Endothelial cell (in vitro differentiated cells): Measurements from ENCODE around the gene TAS1R1. TPM values are rescaled to one million over a fixed set of nuclear protein-coding genes. Genes with fewer than 3 reads are reported as not detected.

Experiments
- DNase-seq: peaks from one replicate; pipeline ENCODE4 v3.0.0; 2021; ENCODE audit warnings: low spot score
- H3K27ac Mint-ChIP-seq: one replicate; pipeline ENCODE4 v1.8.0; 2021; ENCODE audit warnings: mixed read lengths, inconsistent platforms; ENCODE audit not compliant: unreplicated experiment
- H3K27me3 Mint-ChIP-seq: one replicate; pipeline ENCODE4 v1.8.0; 2021; ENCODE audit warnings: mild to moderate bottlenecking, moderate library complexity, mixed read lengths, inconsistent platforms; ENCODE audit not compliant: unreplicated experiment
- H3K36me3 Mint-ChIP-seq: one replicate; pipeline ENCODE4 v1.8.0; 2021; ENCODE audit warnings: mild to moderate bottlenecking, low read depth, mixed read lengths, inconsistent platforms; ENCODE audit not compliant: unreplicated experiment
- H3K4me1 Mint-ChIP-seq: one replicate; pipeline ENCODE4 v1.8.0; 2021; ENCODE audit warnings: mild to moderate bottlenecking, mixed read lengths, inconsistent platforms; ENCODE audit not compliant: unreplicated experiment
- H3K4me3 Mint-ChIP-seq: one replicate; pipeline ENCODE4 v1.8.0; 2021; ENCODE audit warnings: mild to moderate bottlenecking, mixed read lengths, inconsistent platforms; ENCODE audit not compliant: unreplicated experiment
- H3K9me3 Mint-ChIP-seq: one replicate; pipeline ENCODE4 v1.8.0; 2021; ENCODE audit warnings: mixed read lengths, inconsistent platforms; ENCODE audit not compliant: unreplicated experiment
- total RNA-seq: library from RNA; stranded (reverse); fragmentation: NEBNext Ultra II Directional; extraction: Animal tissue kit (Norgen Biotek cat#: 25700); gene quantifications from one replicate; pipeline ENCODE4 v1.2.1, GENCODE V29; 2021; ENCODE audit not compliant: unreplicated experiment
- TF ChIP-seq, protein P1 (sequence below): fragments of 200-600 bp; sonication (generic); IDR thresholded peaks from one replicate; pipeline ENCODE4 v1.5.0; 2021; ENCODE audit warnings: antibody characterized with exemption; ENCODE audit not compliant: unreplicated experiment

The TAS1R1 gene
- total RNA-seq, 1 donor from 2014 or later = not detected

DNA sequence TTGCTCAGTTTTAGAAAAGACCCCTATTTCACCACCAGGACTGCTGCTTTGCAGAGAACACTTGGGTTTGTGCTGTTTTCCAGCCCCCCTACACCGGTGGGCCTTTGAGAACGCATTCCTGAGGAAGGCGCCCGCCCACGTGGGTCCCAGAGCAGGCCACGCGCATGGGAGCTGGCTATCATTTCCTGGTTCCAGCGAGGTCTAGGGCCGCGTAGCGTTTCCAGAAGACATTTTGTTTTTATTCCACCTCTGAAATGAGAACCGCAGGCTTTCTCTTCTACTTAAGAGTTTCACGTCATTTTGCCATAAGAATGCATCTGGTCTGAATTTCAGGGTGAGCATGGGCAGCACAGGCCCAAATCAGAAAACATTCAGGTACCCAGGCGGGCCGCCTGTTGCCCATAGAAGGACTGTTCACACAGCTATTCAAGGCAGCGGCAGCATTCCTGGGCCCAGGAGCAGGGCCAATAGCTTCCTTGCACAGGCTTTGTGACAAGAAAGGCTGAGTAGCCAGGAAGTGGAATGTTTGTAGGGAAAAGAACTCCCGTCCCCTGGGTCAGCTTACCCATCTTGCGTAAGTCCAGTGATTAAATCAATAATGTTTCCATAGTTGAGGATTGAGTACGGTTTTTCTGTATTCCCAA, 48.9 kb downstream of the TAS1R1 start:
- peak overlapping the region; percentile 81 for H3K4me3 Mint-ChIP-seq

DNA sequence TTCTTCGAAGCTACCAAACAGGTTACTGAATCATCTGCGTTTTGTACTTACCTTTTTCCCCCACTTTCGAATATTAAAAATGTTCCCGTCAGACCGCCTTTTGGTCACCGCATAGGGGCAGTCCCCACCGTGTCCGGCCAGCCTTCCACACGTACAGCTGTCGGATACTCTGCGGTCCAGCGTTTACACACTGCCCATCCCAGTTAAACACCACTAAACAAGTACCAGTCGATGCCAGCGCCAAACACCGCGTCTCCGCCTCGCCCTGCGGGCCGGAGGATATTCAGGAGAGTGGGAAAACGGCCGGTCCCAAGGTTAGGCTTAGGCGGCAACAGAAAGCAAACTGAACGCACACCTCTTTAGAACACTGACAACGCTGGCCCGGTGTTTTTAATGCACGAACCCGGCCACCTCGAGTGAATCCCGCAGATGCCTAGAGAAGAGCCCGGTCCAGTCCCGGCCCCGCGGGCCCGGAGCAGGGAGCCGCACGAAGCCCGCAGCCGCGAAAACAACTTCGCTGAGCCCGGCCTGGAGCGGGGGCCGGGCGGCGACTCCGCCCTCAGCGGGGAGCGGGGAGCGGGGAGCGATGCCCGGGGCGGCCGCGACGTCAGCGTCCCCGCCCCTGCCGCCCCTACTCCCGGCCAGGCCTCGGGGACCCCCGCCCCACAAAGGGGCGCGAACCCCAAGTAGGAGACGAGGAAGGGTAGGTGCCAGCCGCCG, 57.7 kb downstream of the TAS1R1 start:
- Mint-ChIP-seq H3K27ac (peak overlapping the region; percentile 40), H3K4me1 (peaks cover 12% of the 10 kb centered on the region), H3K9me3 (no peaks in the 10 kb centered on the region), H3K4me3 (peak overlapping the region; percentile 94), H3K27me3 (peaks cover 6% of the 10 kb centered on the region), H3K36me3 (peaks cover 6% of the 10 kb centered on the region)
- TF ChIP-seq, protein P1, sequence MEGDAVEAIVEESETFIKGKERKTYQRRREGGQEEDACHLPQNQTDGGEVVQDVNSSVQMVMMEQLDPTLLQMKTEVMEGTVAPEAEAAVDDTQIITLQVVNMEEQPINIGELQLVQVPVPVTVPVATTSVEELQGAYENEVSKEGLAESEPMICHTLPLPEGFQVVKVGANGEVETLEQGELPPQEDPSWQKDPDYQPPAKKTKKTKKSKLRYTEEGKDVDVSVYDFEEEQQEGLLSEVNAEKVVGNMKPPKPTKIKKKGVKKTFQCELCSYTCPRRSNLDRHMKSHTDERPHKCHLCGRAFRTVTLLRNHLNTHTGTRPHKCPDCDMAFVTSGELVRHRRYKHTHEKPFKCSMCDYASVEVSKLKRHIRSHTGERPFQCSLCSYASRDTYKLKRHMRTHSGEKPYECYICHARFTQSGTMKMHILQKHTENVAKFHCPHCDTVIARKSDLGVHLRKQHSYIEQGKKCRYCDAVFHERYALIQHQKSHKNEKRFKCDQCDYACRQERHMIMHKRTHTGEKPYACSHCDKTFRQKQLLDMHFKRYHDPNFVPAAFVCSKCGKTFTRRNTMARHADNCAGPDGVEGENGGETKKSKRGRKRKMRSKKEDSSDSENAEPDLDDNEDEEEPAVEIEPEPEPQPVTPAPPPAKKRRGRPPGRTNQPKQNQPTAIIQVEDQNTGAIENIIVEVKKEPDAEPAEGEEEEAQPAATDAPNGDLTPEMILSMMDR = no peak
- peak; percentile 36 for DNase-seq

More for the DNA sequence above, 48.9 kb downstream of the TAS1R1 start:
- DNase-seq = peak; percentile 56
- Mint-ChIP-seq H3K27ac (peak overlapping the region; percentile 96), H3K4me1 (peaks cover 18% of the 10 kb centered on the region), H3K36me3 (no peaks in the 10 kb centered on the region), H3K27me3 (peaks cover 11% of the 10 kb centered on the region), H3K9me3 (no peaks in the 10 kb centered on the region)
- TF ChIP-seq, protein P1 = no peak

DNA sequence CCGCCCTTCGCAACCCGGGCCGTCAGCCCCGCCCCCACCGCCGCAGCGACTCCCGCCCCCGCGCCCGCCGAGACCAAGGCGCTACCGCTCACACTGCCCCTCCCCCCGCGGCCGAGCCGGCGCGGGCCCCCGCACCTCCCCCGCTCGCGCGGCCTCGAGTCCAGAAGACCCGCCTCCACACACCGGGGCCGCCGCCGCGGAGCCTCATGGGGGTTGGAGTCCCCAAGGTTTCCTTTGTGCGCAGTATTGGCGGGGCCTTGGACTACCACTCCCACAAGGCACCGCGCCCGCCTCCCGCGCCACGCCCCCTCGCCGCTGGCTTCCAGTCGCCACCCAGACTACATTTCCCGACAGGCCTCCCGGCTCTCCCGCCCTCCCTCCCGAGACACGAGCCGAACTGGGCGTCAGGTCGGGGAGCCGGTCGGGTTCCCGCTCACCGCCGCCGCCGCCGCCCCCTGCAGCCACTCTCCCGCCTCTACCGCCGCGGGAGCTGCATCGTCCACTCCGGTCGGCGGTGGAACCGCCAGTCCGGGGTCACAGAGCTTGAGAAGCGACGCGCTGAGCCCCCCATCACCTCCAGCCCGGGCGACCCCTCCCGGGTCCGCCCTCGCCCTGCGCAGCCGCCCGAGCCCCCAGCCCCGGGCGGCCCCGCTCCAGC, 58.4 kb downstream of the TAS1R1 start, which contains the start of gene PHF13:
PHF13 (plus strand) TSS at position 371 of the 658 bp plus-strand sequence. CDS start 336 bp downstream, outside the sequence.
- peaks cover 12% of the 10 kb centered on the region for H3K4me1 Mint-ChIP-seq
- H3K36me3 Mint-ChIP-seq = peaks cover 6% of the 10 kb centered on the region
- peak within 1 kb of the TSS; percentile 40 for H3K27ac Mint-ChIP-seq
- no peaks in the 10 kb centered on the region for H3K9me3 Mint-ChIP-seq
- peaks cover 6% of the 10 kb centered on the region for H3K27me3 Mint-ChIP-seq
- DNase-seq = peak; percentile 99
- H3K4me3 Mint-ChIP-seq = peak within 1 kb of the TSS; percentile 94
- TF ChIP-seq, protein P1 = no peak

DNA sequence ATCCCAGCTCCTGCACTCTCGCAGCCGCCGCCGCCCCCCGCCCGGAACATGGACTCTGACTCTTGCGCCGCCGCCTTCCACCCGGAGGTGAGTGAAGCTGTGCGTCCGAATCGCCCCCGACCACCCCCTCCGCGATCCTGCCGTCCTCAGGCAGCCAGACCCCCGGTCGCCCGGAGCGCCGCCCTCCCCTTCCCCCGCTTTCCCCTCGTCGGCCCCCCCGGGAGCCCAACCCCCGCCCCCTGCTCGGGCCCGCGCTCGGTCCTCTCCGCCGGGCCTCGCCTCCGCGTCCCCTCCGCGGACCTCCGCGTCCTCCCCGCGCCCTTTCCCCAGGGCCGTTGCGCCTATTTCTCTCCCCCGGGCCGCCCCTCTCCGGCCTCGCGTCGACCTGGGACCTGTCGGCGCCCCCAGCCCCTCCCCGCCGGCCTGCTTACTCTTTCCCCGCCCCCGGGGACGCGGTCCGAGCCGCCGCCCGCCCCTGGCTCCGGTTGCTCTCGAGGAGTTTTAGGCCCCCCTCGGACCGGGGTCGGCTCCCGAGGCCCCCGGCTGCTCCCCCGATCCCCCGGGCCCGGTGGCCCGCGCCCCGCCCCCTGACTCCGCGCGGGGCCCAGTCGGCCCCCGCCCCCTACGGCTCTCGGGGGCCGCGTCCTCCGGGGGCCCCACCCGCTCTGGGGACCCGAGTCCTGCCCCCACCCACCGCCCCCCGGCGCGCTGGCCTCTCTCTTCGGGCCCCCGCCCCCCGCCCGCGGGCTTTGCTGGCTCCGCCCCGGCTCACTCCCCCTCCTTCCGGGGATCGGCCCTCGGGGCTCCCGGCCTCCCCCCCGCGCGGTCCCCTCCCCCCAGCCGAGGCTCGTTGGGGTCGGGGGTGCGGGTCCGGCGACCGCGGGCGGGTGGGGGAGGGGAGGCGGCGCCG, 59.2 kb downstream of the TAS1R1 start:
- Mint-ChIP-seq H3K4me3 (peak overlapping the region; percentile 89), H3K36me3 (peaks cover 6% of the 10 kb centered on the region), H3K4me1 (peaks cover 12% of the 10 kb centered on the region), H3K27me3 (peaks cover 6% of the 10 kb centered on the region), H3K9me3 (no peaks in the 10 kb centered on the region), H3K27ac (no peak overlapping the region)
- peak; percentile 36 for DNase-seq
- TF ChIP-seq, protein P1 = no peak
